A673 (cell line): ENCODE data around the gene PXN.

Experiments
- CTCF ChIP-seq: fragments of 300-800, 200-600 bp; sonication (generic); conservative IDR thresholded peaks from 2 replicates; pipeline ENCODE4 v1.5.1; 2017; ENCODE audit warnings: low read depth, mild to moderate bottlenecking, antibody characterized with exemption, low read length, moderate library complexity, mixed read lengths
- EZH2 ChIP-seq: fragments of 200-600 bp; sonication (generic); IDR thresholded peaks from 2 replicates; pipeline ENCODE4 v1.6.1; 2017; ENCODE audit warnings: borderline replicate concordance, low read depth, mild to moderate bottlenecking, mixed read lengths, antibody characterized with exemption, low read length; ENCODE audit not compliant: poor library complexity, severe bottlenecking

- TF ChIP-seq CTCF (no peak), EZH2 (no peak)
These were observed 26.6 kb downstream of the PXN start for GRCh38 chr12:120238839-120239445.
